SIG-M5 (cell line): Measurements from ENCODE around the gene RBM38.

Source experiments
- DNase-seq: peaks from one replicate; lab custom pipeline; 2025; lab: John Stamatoyannopoulos, UW

RBM38 gene

GRCh38 chr20:57456116-57456515 lies 64.9 kb downstream of the RBM38 start:
- DNase-seq = no peak

- DNase-seq = no peak
These were observed 66.3 kb downstream of the RBM38 start for GRCh38 chr20:57457243-57458095.

- no peak for DNase-seq
These were observed 67.4 kb downstream of the RBM38 start for GRCh38 chr20:57458400-57459160.
